Stimulated activated CD4-positive, alpha-beta T cell treated with anti-CD3 and anti-CD28 coated beads, Interleukin-1b, Interleukin-23, amount 100 ng/mL, for 4 hours (primary cell): ENCODE results near the gene SNRNP35.
"Not testable (repeated sequence)": the region's sequence is repeated elsewhere in the genome, so short reads cannot be mapped to it uniquely, and the experiment has no call there.

ENCODE experiments used
- DNase-seq, 2 donors: peaks; one replicate each; pipeline ENCODE4 v3.0.0-alpha.2; 2020; ENCODE audit warnings: low read depth in 2 of 2

SNRNP35 gene

GRCh38 chr12:123449249-123449733 lies 8.6 kb upstream of the SNRNP35 start:
- no peak for DNase-seq

- no peak for DNase-seq
Measured at GRCh38 chr12:123449856-123450255, 8.1 kb upstream of the SNRNP35 start.

GRCh38 chr12:123450636-123451035 lies 7.3 kb upstream of the SNRNP35 start:
- DNase-seq, result no peak

- not testable (repeated sequence) for DNase-seq
Measured at GRCh38 chr12:123452276-123452550, 5.7 kb upstream of the SNRNP35 start.

- DNase-seq, result no peak
Measured at GRCh38 chr12:123453165-123453564, 4.8 kb upstream of the SNRNP35 start.

GRCh38 chr12:123463174-123463573 lies 5.2 kb downstream of the SNRNP35 start:
- DNase-seq, result not testable (repeated sequence)

GRCh38 chr12:123465084-123465483 lies 7.1 kb downstream of the SNRNP35 start:
- DNase-seq, result no peak

GRCh38 chr12:123468786-123469185 lies 10.8 kb downstream of the SNRNP35 start:
- DNase-seq, result no peak

- DNase-seq, result no peak
Measured at GRCh38 chr12:123469978-123470377, 12.0 kb downstream of the SNRNP35 start.

GRCh38 chr12:123471374-123472068 lies 13.6 kb downstream of the SNRNP35 start:
- DNase-seq, result no peak

GRCh38 chr12:123472438-123472849 lies 14.5 kb downstream of the SNRNP35 start:
- DNase-seq, result no peak

GRCh38 chr12:123474485-123475245 lies 16.7 kb downstream of the SNRNP35 start:
- no peak for DNase-seq

- no peak for DNase-seq
Measured at GRCh38 chr12:123475246-123475703, 17.3 kb downstream of the SNRNP35 start.

GRCh38 chr12:123478069-123478468 lies 20.1 kb downstream of the SNRNP35 start:
- DNase-seq, result no peak

GRCh38 chr12:123478762-123479161 lies 20.8 kb downstream of the SNRNP35 start:
- no peak for DNase-seq

GRCh38 chr12:123479442-123480180 lies 21.7 kb downstream of the SNRNP35 start:
- DNase-seq, result no peak

GRCh38 chr12:123481251-123481650 lies 23.3 kb downstream of the SNRNP35 start:
- DNase-seq, result not testable (repeated sequence)

GRCh38 chr12:123482876-123483275 lies 24.9 kb downstream of the SNRNP35 start:
- no peak for DNase-seq

- no peak for DNase-seq
Measured at GRCh38 chr12:123483602-123484248, 25.8 kb downstream of the SNRNP35 start.

GRCh38 chr12:123485756-123486155 lies 27.8 kb downstream of the SNRNP35 start:
- DNase-seq, result no peak

- no peak for DNase-seq
Measured at GRCh38 chr12:123487428-123487827, 29.5 kb downstream of the SNRNP35 start.
